ENCODE measurements around the gene APOBEC2. TPM values are rescaled to one million over a fixed set of nuclear protein-coding genes. Genes with fewer than 3 reads are reported as not detected.

The APOBEC2 gene
- total RNA-seq, 1 experiment from 2014 or later, result not detected

- H3K36me3 ChIP-seq (ENCODE audit: control insufficient read depth in 1 of 2, insufficient read depth in 2 of 2, low read length in 2 of 2), result no peaks in the 10 kb centered on the region
- RAD21 ChIA-PET (ENCODE audit: low non-redundant PET in 1 of 2, low total read pairs in 2 of 2, uncharacterized antibody in 2 of 2, unreplicated experiment in 2 of 2), result no interaction called here
- no TSS peak for BruUV-seq (replicated peaks)
- H2AFZ ChIP-seq (ENCODE audit: low read depth, low read length, poor library complexity, severe bottlenecking), result no peak overlapping the region
- H3K9me3 ChIP-seq (ENCODE audit: control insufficient read depth in 1 of 2, insufficient read depth in 1 of 2, low read depth in 1 of 2, low read length in 2 of 2), result no peaks in the 10 kb centered on the region
- H3K27ac ChIP-seq (ENCODE audit: low read depth, low read length), result no peak overlapping the region
- POLR2A ChIA-PET, result no interaction called here
- TF ChIP-seq ATF3 (IDR thresholded peaks at IDR 0.05) (no peak), ELF1 (IDR thresholded peaks at IDR 0.05; ENCODE audit: borderline replicate concordance, low read depth) (no peak), EZH2phosphoT487 (IDR thresholded peaks at IDR 0.05; ENCODE audit: borderline replicate concordance) (no peak), YY1 (IDR thresholded peaks at IDR 0.05; ENCODE audit: extremely low read depth, insufficient replicate concordance, low read depth, low read length) (no peak), POLR2A (IDR thresholded peaks at IDR 0.05; ENCODE audit: borderline replicate concordance, extremely low read depth, insufficient read depth, insufficient read length) (no peak), REST (IDR thresholded peaks at IDR 0.05; ENCODE audit: low read depth) (no peak)
- H3K4me3 ChIP-seq (replicated peaks in 1 of 2; ENCODE audit: low read depth in 1 of 2, low read length in 2 of 2), result no peak overlapping the region
- ATAC-seq (no peak), DNase-seq (ENCODE audit: low read depth, low spot score) (no peak)
- H4K20me1 ChIP-seq (ENCODE audit: insufficient read depth), result no peaks in the 10 kb centered on the region
- no peaks in the 10 kb centered on the region for H3K27me3 ChIP-seq (ENCODE audit: insufficient read depth, low read length)
- intact Hi-C loops (cut with micrococcal nuclease), result loop anchor here (10.0 kb wide), 2 partner anchors 198 to 1038 kb away; no protein-coding TSS in a partner anchor
- CTCF ChIA-PET, result interaction anchor here (1.4 to 1.6 kb wide), 2 partner anchors 129 to 695 kb away, joined by 4 read pairs; no protein-coding TSS in a partner anchor
- H3K9me2 ChIP-seq (ENCODE audit: insufficient read depth), result no peaks in the 10 kb centered on the region
- H3K4me2 ChIP-seq (ENCODE audit: low read length), result no peak overlapping the region
- no peaks in the 10 kb centered on the region for H3K79me2 ChIP-seq (ENCODE audit: insufficient read depth, low read length)
- no peak overlapping the region for H3K9ac ChIP-seq (ENCODE audit: low read length)
- H3K4me1 ChIP-seq (ENCODE audit: control insufficient read depth in 1 of 2, insufficient read depth in 2 of 2, low read length in 2 of 2), result peaks cover 14 to 24% of the 10 kb centered on the region in 2 experiments
These were observed 29.9 kb upstream of the APOBEC2 start for GRCh38 chr6:41023114-41023513.
